ENCODE data around the gene CYB561D1. TPM values are rescaled to one million over a fixed set of nuclear protein-coding genes. Genes with fewer than 3 reads are reported as not detected.
A peak's percentile ranks its signal among the peaks of the same experiment; 100 is the strongest.

CYB561D1 gene
- total and polyA plus RNA-seq, 2 donors (not counting 3 experiments of a cell fraction or from before 2014, with no cell fraction given), result 7.2 to 7.3 TPM

DNA sequence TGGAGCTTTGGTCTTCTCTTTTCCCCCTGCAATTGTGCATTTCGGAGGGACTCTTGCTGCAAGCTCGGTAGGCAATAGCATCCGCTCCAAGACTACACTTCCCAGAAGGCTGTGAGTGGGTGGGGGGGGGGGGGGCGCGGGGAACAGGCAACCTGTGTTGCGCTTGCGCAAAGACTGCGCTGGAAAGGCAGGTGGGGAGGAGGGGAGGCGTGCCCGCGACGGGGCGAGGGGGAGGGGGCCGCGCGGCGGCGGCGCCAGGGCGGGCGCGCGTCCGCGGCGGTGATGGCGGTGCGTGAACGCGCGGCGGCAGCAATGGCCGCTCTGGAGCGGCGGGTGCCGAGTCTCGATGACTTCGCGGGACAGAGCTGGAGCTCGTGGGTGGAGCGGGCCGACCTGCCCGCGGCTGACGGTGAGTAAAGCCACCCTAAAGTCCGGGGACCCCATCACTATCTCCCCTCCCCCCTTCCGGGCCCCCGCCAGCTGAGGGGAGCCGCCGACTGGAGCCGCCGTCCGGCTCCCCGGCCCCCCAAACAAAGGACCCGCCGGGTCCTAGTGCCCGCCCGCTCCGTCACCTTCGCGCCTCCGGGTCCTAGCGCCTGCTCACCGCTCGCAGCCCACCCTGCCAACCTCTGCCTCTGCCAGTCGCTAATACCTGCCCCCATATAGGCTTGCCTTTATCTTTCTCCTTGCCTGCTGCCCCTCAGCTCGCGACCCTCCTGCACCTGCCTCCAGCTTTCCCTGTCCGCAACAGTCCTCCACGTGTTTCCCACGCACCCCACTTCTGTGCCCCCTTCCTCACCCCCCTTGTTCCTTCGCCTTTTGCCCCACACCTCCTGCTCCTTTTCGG lies 10.0 kb upstream of the CYB561D1 start, which contains the start of gene ATXN7L2:
Gene ATXN7L2, plus strand, starts transcription at position 234 of the 847 bp plus-strand sequence. Its CDS starts 49 bp downstream, at position 283.
- BruUV-seq (replicated peaks), result no TSS peak
- ChIA-PET POLR2A (interaction anchor here (0.7 to 1.2 kb wide), 5 partner anchors 10 to 286 kb away, joined by 3 to 6 read pairs (median 3); partner anchors contain the start of gene CYB561D1), CTCF (interaction anchor here (0.7 to 3.4 kb wide), 4 partner anchors 9 to 59 kb away, joined by 5 to 27 read pairs (median 14); partner anchors contain the start of gene CYB561D1)
- Histone ChIP-seq H3K4me1 (ENCODE audit: control insufficient read depth, extremely low read depth, insufficient read depth, low read length) (peaks cover 14% of the 10 kb centered on the region), H3K9me3 (replicated peaks; ENCODE audit: control insufficient read depth, insufficient read depth, low read length) (no peaks in the 10 kb centered on the region), H3K27ac (ENCODE audit: insufficient read depth, low read depth, low read length) (peak within 1 kb of the TSS; percentile 83), H3K4me3 (replicated peaks in 1 of 3; ENCODE audit: insufficient read depth in 1 of 3, low read depth in 1 of 3, low read length in 3 of 3) (peak within 1 kb of the TSS; percentile 66 to 76 (median 69)), H3K36me3 (ENCODE audit: control insufficient read depth in 2 of 2, extremely low read depth in 1 of 2, insufficient read depth in 2 of 2, low read length in 2 of 2) (peaks cover 0 to 2% of the 10 kb centered on the region in 2 experiments), H3K79me2 (ENCODE audit: control insufficient read depth, insufficient read depth, low read length) (no peaks in the 10 kb centered on the region), H3K9me1 (replicated peaks; ENCODE audit: control insufficient read depth, extremely low read depth, insufficient read depth, low read length) (no peaks in the 10 kb centered on the region), H3K4me2 (ENCODE audit: insufficient read depth, low read length) (peak within 1 kb of the TSS; percentile 92), H3K27me3 (ENCODE audit: control insufficient read depth in 2 of 2, insufficient read depth in 2 of 2, low read length in 2 of 2) (peaks cover 18 to 21% of the 10 kb centered on the region in 2 experiments), H4K20me1 (replicated peaks; ENCODE audit: control insufficient read depth, extremely low read depth, insufficient read depth, low read length) (no peaks in the 10 kb centered on the region), H2AFZ (ENCODE audit: low read depth, low read length) (peak within 1 kb of the TSS; percentile 99), H3K9ac (replicated peaks; ENCODE audit: extremely low read depth, insufficient read depth, low read length) (peak within 1 kb of the TSS; percentile 93)
- dilution Hi-C loops (cut with MboI; ENCODE audit: extremely low pct_ligation_motif_present, low sequenced_read_pairs), result no loop called here
- DNase-seq (ENCODE audit: low read depth, low spot score) (peak; percentile 92), FAIRE-seq (peak; percentile 87)
- intact Hi-C loops (cut with micrococcal nuclease), result loop anchor here (1.0 to 10.0 kb wide), 6 partner anchors 10 to 281 kb away; partner anchors contain the start of genes AMPD2, CYB561D1, EPS8L3 and GNAT2
- no peak for TF ChIP-seq GATA2 (IDR thresholded peaks at IDR 0.05; ENCODE audit: insufficient read depth, insufficient read length, low read depth, low read length)
- TF ChIP-seq MYC (IDR thresholded peaks at IDR 0.05; ENCODE audit: low read depth, low read length), result peak; percentile 13
- no peak for TF ChIP-seq EZH2 (IDR thresholded peaks at IDR 0.05; ENCODE audit: borderline replicate concordance, low read depth, low read length, severe bottlenecking)
- peak; percentile 94 for TF ChIP-seq POLR2A (IDR thresholded peaks at IDR 0.05; ENCODE audit: low read depth, low read length)
- TF ChIP-seq, protein P1, sequence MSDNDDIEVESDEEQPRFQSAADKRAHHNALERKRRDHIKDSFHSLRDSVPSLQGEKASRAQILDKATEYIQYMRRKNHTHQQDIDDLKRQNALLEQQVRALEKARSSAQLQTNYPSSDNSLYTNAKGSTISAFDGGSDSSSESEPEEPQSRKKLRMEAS (IDR thresholded peaks at IDR 0.05; ENCODE audit: insufficient read depth, insufficient read length), result peak; percentile 6
- TF ChIP-seq, protein P2, sequence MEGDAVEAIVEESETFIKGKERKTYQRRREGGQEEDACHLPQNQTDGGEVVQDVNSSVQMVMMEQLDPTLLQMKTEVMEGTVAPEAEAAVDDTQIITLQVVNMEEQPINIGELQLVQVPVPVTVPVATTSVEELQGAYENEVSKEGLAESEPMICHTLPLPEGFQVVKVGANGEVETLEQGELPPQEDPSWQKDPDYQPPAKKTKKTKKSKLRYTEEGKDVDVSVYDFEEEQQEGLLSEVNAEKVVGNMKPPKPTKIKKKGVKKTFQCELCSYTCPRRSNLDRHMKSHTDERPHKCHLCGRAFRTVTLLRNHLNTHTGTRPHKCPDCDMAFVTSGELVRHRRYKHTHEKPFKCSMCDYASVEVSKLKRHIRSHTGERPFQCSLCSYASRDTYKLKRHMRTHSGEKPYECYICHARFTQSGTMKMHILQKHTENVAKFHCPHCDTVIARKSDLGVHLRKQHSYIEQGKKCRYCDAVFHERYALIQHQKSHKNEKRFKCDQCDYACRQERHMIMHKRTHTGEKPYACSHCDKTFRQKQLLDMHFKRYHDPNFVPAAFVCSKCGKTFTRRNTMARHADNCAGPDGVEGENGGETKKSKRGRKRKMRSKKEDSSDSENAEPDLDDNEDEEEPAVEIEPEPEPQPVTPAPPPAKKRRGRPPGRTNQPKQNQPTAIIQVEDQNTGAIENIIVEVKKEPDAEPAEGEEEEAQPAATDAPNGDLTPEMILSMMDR (IDR thresholded peaks at IDR 0.05; ENCODE audit: extremely low read depth in 1 of 2, insufficient read depth in 1 of 2, low read depth in 1 of 2, low read length in 2 of 2), result no peak
- TF ChIP-seq POLR2AphosphoS5 (IDR thresholded peaks at IDR 0.05; ENCODE audit: insufficient read depth, low read depth, low read length), result no peak
- no peak for TF ChIP-seq JUN (IDR thresholded peaks at IDR 0.05; ENCODE audit: borderline replicate concordance, insufficient read depth, insufficient read length, low read depth)
- no peak for TF ChIP-seq FOS (IDR thresholded peaks at IDR 0.05; ENCODE audit: borderline replicate concordance, insufficient read depth, low read length)

Data from endothelial cell of umbilical vein (primary cell).